HG03565 (cell line): ENCODE measurements around the gene AKAP12.

Experiments
- ATAC-seq: cut with Tn5 transposase; IDR thresholded peaks from one replicate; pipeline ENCODE4 v1.9.1; 2021; ENCODE audit warnings: mild to moderate bottlenecking, moderate library complexity; ENCODE audit not compliant: unreplicated experiment

AKAP12 gene, protein sequence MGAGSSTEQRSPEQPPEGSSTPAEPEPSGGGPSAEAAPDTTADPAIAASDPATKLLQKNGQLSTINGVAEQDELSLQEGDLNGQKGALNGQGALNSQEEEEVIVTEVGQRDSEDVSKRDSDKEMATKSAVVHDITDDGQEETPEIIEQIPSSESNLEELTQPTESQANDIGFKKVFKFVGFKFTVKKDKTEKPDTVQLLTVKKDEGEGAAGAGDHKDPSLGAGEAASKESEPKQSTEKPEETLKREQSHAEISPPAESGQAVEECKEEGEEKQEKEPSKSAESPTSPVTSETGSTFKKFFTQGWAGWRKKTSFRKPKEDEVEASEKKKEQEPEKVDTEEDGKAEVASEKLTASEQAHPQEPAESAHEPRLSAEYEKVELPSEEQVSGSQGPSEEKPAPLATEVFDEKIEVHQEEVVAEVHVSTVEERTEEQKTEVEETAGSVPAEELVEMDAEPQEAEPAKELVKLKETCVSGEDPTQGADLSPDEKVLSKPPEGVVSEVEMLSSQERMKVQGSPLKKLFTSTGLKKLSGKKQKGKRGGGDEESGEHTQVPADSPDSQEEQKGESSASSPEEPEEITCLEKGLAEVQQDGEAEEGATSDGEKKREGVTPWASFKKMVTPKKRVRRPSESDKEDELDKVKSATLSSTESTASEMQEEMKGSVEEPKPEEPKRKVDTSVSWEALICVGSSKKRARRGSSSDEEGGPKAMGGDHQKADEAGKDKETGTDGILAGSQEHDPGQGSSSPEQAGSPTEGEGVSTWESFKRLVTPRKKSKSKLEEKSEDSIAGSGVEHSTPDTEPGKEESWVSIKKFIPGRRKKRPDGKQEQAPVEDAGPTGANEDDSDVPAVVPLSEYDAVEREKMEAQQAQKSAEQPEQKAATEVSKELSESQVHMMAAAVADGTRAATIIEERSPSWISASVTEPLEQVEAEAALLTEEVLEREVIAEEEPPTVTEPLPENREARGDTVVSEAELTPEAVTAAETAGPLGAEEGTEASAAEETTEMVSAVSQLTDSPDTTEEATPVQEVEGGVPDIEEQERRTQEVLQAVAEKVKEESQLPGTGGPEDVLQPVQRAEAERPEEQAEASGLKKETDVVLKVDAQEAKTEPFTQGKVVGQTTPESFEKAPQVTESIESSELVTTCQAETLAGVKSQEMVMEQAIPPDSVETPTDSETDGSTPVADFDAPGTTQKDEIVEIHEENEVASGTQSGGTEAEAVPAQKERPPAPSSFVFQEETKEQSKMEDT (N-terminal part only)

DNA sequence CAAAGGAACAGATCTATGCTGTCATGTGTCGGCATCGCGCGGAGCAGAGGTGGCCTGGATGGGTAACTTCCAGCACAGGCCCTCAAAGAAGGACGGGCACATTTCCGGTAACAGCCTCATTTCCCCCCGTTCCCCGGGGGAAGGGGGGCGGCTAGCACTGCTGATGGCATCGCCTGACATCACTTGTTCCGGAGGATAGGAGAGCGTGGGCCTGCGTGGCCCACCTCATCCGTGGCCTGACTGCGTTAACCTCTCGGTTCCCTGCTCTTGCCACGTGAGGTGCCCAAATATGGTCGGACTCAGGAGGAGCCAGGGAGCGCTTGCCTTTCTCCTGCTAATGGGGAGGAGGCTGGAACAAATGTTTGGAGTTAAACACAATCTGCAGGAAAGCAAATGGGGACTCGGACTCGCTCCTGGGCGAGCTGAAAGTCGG lies at the start of gene AKAP12:
AKAP12 (plus strand) TSS at position 365 of the 433 bp plus-strand sequence. CDS start 596 bp downstream, outside the sequence.
- ATAC-seq = no peak

DNA sequence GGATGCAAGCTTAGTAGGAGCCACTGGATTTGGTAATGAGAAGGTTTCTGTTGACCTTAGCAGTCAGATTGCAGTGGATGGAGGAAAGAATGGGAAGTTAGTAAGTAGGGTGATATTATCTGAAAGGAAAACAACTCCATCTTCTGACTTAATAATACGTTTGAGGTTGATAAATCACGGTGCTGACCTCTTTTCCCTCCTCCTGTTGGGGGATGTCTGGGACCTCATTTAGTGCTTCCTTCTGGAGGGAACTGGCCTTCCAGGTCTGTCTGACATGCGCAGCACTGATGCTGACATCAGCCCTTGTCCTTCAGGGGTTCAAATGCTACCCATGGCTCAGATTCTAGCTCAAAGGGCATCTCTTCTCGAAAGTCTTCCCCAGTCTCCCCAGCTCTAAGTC lies 48.2 kb upstream of the AKAP12 start:
- no peak for ATAC-seq

DNA sequence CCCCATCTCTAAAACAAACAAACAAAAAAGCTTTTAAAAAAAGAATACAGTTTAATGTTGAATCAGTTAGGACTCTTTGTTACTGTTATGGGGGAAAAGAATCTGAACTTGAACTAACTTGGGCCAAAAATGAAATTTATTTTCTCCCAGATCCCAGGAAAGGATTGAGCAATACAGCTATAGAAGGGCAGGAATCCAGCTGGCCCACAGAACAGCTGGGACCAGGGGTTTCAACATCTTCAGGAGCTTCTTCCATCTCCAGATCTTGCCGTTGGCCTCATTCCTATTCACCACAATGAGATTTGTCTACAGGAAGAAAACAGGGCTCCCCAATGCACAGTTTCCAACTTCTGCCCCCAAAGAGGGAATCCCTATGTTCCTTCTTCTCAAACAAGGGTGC lies 43.2 kb upstream of the AKAP12 start:
- ATAC-seq = no peak

DNA sequence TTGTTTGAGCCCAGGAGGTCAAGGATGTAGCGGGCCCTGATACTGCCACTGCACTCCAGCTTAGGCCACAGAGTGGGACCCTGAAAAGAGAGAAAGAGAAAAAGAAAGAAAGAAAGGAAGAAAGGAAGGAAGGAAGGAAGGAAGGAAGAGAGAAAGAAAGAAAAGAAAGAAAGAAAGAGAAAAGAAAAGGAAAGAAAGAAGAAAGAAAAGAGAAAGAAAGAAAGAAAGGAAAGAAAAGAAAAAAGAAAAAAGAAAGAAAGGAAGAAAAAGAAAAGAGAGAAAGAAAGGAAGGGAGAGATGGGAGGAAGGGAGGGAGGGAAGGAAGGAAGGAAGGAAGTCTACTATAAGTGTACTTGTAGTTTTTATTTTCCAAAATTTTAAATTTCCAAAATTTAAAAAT lies 42.2 kb upstream of the AKAP12 start:
- ATAC-seq = no peak

DNA sequence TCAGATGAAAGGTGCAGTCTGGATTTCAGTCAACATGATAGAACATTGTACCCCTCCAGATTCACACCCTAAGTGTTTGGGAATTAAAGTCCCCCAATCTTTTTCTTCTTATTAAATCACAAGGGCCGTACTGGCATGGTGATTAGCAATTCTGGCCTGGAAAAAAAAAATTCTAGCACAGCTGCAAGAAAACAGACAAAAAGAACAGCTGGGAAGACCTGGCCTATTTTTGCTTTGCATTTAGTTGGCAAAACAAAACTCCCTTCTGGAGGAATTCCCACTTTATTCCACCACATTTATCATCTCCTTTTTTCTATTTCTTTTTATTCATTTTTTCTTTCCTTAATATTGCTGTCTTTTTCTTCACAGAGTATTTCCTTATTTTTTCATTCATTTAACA lies 39.8 kb upstream of the AKAP12 start:
- ATAC-seq = no peak

DNA sequence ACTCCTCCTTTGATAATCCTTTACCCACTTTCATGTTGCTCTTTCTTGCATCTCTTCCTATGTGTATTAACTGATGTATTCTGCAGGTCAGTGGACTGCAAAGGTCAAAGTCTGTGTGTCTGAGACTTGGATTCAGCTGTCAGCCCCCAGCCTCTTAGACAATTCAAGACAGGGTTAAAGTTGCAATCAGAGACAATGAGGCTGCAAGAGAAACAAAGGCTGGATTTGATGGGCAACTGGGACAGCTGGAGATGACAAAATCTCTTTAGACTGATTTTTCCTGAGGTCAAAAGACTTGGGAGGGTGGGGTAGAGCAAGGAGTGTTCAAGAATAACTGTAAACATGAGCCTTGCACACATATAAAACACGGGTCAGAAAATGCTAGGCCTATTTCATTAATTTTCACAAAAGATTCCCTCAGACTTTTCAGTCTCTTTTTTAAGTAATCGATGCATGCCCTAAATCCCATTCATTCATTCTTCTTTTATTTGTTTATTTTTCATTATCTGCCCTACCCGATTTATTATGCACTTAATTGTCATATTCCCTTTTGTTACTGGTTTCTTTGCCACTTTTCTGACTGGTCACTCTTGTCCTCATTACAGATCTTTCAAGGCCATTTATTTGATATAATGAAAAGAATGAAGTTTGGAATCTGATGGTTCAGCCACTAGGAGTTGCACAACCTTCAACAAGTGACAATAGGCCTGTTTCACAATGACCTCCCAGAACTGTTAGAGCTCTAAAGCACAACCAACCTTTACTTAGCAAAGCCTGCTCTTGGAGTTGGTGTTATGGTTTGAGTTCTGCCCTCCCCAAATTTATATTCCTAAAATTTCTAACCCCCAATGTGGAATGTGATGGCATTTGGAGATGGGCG lies 33.8 kb upstream of the AKAP12 start:
- ATAC-seq = no peak

DNA sequence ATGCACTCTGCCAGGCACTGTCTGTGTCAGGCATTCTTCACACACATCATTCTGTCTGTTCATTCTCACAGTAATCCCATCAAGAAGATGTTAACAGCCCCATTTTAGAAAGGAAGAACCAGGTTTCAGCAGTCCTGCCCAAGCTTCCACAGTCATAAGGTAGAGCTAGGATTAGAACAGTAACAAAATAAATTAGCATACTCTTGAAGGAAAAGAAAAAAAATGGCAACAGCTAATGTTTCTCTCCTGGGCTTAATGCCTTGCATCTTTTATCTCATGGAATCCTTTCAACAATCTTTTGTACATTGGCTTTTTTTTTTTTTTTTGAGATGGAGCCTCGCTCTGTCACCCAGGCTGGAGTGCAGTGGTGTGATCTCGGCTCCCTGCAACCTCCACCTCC lies 32.1 kb upstream of the AKAP12 start:
- ATAC-seq = no peak

DNA sequence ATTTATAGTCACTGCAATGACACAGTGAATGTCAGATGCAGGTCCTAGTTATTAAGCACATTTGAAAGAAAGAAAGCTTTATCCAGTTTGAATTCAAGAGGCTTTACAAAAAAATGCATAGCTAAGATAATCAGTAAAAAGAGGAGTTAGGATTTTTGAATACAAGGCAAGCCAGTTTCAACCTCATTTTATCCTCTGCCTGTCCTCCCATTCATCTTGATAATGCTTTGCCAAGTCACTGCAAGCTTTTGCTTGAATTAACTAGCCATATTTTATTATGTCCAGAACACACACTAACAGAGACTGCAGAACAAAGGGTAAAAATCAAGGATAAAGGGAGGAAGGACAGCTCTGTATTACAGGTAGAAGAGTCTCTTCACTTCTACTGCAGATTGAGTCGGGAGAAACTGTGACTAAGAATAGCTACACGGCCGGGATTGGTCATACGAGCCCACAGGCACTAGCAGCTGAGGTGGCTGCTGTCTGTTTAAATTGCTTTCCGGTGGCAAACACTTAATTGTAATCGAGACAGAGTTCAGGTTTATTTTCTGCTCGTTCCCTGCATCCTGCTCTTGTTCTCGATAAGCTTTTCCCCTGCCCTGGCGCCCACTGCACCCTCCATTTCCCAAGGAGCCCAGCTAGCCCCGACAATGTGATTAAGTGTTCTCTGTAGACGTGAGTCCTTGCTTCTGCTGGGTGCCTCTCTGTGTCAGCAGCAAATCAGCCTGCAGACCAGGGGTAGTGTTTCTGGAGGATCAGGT lies 30.5 kb upstream of the AKAP12 start:
- no peak for ATAC-seq

DNA sequence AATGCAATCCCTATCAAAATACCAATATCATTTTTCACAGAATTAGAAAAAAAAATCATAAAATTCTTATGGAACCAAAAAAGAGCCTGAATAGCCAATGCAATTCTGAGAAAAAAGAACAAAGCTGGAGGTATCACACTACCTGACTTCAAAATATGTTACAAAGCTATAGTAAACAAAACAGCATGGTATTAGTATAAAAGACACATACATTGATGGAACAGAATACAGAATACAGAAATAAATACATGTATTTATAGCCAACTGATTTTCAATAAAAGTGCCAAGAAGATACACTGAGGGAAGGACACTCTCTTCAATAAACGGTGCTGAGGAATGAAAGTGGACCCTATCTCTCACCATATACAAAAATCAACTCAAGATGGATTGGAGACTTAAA lies 28.7 kb upstream of the AKAP12 start:
- ATAC-seq = no peak

DNA sequence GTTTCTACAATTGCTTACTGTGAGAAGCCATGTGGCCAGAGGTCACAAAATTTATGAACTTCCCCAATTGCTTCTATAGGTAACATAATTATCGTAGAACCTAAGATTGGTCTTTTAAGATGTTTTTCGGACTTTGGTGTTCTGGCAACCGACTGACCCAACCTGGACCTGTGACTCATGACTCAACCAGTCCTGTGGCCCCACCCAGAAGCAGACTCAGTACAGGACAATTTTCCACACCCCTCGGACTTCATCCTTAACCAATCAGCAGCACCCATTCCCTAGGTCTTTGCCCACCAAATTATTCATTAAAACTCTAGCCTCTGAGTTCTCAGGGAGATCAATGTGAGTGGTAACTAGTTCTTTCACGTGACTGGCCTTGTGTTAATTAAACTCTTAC lies 26.4 kb upstream of the AKAP12 start:
- no peak for ATAC-seq

DNA sequence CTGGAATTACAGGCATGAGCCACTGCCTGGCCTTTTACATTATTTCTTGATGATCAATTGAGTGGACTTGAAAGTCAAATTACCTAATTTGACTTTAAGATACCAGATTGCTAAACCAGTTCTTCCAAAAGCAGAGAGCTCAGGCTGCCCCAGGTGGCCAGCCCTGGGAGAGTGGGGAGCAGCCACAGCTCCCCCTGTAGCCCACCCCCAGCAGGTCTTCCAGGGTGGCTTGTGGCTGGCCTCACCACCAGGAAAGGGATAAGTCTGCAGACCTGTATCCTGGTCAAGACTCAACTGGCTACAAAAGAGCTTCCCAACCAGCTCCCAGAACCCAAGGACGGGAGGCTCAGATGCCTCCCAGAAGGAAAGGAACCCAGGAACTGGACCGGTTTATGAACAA lies 23.8 kb upstream of the AKAP12 start:
- no peak for ATAC-seq

DNA sequence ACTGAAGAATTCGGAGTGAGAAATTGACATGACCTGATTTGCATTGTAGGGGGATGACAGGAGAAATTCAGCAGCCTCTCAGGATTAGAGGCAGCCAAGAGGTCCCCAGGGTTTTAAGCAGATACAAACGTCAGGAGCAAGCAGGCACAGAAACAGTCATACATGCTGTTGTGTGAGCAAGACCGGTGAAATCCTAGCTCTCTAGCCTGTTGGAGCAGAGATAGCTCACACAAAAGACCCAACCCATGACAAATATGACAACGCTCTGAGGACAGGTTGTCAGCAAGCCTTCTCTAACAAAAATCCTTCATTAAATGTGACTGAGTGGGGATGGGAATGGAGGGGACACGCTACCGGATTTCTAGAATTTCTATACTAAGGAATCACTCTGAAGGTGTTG lies 23.0 kb upstream of the AKAP12 start:
- ATAC-seq = no peak

DNA sequence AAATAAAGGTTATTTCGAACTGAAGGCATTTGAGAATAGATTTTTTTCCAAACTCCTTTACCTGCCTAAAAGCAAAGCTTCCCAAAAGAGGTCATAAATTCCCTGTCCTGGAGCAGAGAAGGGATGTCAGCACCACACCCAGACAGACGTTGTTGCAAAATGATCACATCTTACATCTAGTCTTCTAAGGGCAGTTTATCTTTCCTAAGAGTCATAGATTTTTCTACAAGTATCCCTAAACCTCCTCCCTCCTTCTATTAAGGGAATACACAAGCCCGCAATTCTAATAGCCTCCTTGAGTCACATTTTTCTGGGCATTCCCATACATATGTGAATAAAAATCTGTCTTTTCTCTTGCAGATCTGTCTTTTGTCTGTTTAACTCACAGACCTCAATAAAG lies 20.6 kb upstream of the AKAP12 start:
- ATAC-seq = no peak

DNA sequence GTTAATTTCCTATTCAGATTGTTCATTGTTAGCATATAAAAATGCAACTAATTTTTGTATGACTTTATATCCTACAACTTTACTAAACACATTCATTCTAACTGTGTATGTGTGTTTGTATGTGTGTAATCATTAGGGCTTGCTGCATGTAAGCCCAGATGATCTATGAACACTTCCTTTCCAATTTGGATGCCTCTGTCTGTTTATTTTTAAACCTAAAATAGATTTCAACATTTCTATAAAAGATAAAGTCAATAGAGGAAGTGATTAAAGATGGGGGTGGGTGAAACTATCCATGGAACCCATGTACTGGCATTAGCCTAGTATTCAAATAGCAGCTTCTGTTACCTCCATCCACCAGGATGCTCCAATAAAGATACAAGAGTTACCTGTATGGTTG lies 15.7 kb upstream of the AKAP12 start:
- ATAC-seq = no peak

DNA sequence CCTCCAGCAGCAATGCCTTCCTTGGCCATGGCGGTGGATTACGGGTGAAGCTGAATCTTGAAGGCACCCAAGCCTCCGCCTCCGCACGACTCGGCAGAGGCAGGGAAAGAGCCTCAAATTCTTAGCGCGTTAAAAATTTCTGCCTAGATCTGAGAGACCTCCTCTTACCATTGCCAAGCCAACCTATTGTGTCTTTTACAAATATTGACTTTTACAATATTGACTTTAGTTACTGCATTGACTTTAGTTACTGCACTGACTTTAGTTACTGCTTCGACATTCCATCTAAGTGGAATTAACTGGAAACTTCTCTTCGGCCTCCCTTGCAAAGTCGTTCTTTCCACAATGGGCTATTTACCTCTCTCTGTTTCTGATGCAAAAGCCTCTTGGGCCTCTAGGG lies 13.8 kb upstream of the AKAP12 start:
- no peak for ATAC-seq

DNA sequence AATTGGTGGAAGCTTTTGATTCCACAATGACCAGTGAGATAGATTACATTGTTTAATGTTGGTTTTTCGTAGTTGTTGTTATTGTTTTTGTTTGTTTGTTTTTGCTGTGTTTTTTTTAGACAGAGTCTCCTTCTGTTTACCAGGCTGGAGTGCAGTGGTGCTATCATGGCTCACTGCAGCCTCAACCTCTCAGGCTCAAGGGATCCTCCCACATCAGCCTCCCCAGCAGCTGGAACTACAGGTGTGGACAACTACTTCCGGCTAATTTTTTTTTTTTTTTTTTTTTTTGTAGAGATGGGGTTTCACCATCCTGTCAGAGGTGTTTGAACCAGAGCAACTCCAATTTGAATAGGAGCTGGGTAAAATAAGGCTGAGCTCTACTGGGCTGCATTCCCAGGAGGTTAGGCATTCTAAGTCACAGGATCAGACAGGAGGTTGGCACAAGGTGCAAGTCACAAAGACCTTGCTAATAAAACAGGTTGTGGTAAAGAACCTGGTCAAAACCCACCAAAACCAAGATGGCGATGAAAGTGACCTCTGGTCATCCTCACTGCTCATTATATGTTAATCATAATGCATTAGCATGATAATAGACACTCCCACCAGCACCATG lies 10.9 kb upstream of the AKAP12 start:
- no peak for ATAC-seq

DNA sequence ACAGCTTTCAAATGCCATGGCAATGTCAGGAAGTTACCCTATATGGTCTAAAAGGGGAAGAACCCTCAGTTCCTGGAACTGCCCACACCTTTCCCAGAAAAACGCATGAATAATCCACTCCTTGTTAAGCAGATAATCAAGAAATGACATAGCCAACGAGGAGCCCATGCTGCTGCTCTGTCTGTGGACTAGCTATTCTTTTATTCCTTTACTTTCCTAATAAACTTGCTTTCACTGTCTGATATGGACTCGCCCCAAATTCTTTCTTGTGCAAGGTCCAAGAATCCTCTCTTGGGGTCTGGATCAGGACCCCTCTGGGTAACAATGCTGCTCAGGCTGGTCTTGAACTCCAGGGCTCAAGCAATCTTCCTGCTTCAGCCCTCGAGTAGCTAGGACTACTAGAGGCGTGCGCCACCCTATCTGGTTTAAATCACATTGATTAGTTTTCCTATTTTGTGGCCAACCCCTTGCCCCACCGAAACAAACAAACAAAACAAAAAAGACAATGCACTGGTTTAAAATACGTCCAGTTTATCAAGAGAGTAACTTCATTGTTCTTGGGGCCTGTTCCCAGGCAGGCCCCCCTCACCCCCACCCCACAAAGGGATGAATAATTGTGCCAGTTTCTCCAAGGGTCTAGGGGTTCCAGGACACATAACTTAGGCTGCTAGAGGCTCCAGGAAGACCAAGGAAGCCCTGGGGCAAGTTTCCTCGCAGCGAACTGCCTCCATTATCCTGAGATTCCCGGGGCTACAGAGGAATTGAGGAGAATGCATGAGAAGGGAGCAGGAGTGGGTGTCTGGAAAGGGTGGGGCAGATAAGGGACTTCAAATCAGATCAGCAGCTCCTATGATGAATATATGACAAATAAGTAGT lies 10.1 kb upstream of the AKAP12 start:
- no peak for ATAC-seq

DNA sequence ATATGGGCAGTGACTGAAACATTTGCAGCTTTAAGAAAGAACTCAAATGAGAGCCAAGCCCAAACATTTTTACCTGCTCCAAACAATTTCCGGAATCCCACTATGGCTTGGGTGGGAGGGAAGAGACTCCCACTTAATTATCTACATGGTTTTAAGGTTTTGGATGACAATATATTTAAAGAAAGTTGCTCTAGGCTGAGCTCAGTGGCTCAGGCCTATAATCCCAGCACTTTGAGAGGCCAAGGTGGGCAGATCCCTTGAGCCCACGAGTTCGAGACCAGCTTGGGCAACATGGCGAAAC lies 9.5 kb upstream of the AKAP12 start:
- no peak for ATAC-seq
